Testis (tissue), 2 donors: ENCODE results near the gene MRPS25.

Source experiments
- CTCF ChIP-seq, 3 experiments: fragments of 450-650 bp in 2 of 3; fragments of 200-600 bp in 1 of 3; sonication (generic) in 1 of 3; IDR thresholded peaks; one replicate each; pipeline ENCODE4 v1.5.1; 2016 to 2019; ENCODE audit warnings: antibody characterized with exemption in 3 of 3, mild to moderate bottlenecking in 2 of 3, moderate library complexity in 1 of 3
- POLR2A ChIP-seq: fragments of 450-650 bp; IDR thresholded peaks from one replicate; pipeline ENCODE4 v1.6.1; 2017; ENCODE audit warnings: antibody characterized with exemption, mild to moderate bottlenecking, moderate library complexity

GRCh38 chr3:15066467-15066866 is 1.4 kb upstream of the MRPS25 start:
- TF ChIP-seq CTCF (IDR thresholded peaks at IDR 0.05) (no peak), POLR2A (no peak)
